HFFc6 (cell line): ENCODE results near the gene CDK5R2. TPM values are rescaled to one million over a fixed set of nuclear protein-coding genes. Genes with fewer than 3 reads are reported as not detected.

ENCODE experiments used
- DNase-seq: peaks from one replicate; pipeline ENCODE4 v3.0.0-alpha.2; 2018
- H3K27ac Mint-ChIP-seq: 2 replicates; pipeline ENCODE4 v1.8.0; 2020; ENCODE audit warnings: mild to moderate bottlenecking, mixed read lengths
- H3K27me3 Mint-ChIP-seq: 2 replicates; pipeline ENCODE4 v1.8.0; 2021; ENCODE audit warnings: mild to moderate bottlenecking, moderate library complexity, mixed read lengths; ENCODE audit not compliant: insufficient read depth
- H3K36me3 Mint-ChIP-seq: 2 replicates; pipeline ENCODE4 v1.8.0; 2021; ENCODE audit warnings: low read depth, mixed read lengths
- H3K4me1 Mint-ChIP-seq: 2 replicates; pipeline ENCODE4 v1.8.0; 2020; ENCODE audit warnings: low read depth, mixed read lengths
- H3K4me3 Mint-ChIP-seq: 2 replicates; pipeline ENCODE4 v1.8.0; 2020; ENCODE audit warnings: mild to moderate bottlenecking, moderate library complexity, mixed read lengths
- H3K9me3 Mint-ChIP-seq: 2 replicates; pipeline ENCODE4 v1.8.0; 2020; ENCODE audit warnings: mild to moderate bottlenecking, mixed read lengths
- total RNA-seq, 6 experiments: library from RNA; stranded (reverse); fragmentation: NEBNext Ultra II Directional; extraction: Animal tissue kit (Norgen Biotek cat#: 25700); gene quantifications; 2 replicates in 1 of 6; 3 replicates in 5 of 6; pipeline ENCODE4 v1.2.3, GENCODE V29; 2021
- TF ChIP-seq, protein P1 (sequence below): fragments of 200-600 bp; sonication (generic); IDR thresholded peaks from 2 replicates; pipeline ENCODE4 v1.5.0; 2021; ENCODE audit warnings: antibody characterized with exemption, mild to moderate bottlenecking

Gene CDK5R2
- total RNA-seq, 6 experiments from 2014 or later, result 0.07 to 0.15 (median 0.08) TPM; not detected in 2

DNA sequence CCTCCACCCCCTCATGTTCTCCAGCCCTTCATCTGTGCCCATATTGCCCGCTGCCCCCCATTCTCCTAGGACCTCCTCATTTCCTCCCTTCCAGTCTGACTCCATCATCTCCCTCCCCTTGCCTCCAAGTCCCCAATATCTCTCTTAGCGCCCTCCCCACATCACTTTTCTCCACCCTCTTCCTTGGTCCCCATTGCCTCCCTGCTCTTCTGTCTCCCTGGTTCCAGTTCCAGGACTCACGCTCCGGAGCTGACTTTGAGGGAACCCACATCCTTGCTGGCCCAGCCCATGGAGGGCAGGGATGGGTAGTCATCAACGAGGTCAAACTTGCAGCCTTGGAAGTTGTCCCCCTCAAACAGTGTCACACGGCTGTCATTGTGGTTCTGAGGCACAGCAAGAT is 31.1 kb downstream of the CDK5R2 start:
- no peak overlapping the region for H3K27ac Mint-ChIP-seq
- no peak for DNase-seq
- no peaks in the 10 kb centered on the region; the same call in 1 of the 2 replicates for H3K36me3 Mint-ChIP-seq
- TF ChIP-seq, protein P1, sequence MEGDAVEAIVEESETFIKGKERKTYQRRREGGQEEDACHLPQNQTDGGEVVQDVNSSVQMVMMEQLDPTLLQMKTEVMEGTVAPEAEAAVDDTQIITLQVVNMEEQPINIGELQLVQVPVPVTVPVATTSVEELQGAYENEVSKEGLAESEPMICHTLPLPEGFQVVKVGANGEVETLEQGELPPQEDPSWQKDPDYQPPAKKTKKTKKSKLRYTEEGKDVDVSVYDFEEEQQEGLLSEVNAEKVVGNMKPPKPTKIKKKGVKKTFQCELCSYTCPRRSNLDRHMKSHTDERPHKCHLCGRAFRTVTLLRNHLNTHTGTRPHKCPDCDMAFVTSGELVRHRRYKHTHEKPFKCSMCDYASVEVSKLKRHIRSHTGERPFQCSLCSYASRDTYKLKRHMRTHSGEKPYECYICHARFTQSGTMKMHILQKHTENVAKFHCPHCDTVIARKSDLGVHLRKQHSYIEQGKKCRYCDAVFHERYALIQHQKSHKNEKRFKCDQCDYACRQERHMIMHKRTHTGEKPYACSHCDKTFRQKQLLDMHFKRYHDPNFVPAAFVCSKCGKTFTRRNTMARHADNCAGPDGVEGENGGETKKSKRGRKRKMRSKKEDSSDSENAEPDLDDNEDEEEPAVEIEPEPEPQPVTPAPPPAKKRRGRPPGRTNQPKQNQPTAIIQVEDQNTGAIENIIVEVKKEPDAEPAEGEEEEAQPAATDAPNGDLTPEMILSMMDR, result no peak
- H3K4me1 Mint-ChIP-seq, result peaks cover under 1% of the 10 kb centered on the region; the same call in 1 of the 2 replicates
- peaks cover 67% of the 10 kb centered on the region for H3K27me3 Mint-ChIP-seq
- no peaks in the 10 kb centered on the region for H3K9me3 Mint-ChIP-seq
- H3K4me3 Mint-ChIP-seq, result no peak overlapping the region

DNA sequence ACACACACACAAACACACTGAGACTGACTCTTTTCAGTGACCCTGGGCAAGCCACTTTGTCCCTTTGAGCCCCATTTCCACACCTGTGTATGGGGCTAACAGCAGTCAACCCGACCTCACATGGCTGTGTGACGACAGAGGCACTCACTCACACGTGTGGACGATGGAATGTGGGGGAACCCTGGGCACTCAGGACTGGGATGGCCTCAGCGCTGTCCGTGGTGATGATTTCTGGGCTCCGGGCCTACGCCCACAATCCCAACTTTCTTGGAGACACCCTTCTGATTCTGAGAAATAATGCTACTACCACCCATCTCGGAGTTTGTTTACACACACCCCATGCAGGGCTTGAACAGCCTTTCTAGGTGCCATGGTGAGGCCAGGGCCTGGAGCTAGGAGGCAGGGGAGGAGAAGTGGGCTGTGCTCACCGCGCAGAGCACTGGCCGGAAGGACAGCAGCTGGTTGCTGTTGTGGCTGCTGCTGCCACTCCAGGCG is 32.3 kb downstream of the CDK5R2 start:
- Mint-ChIP-seq H3K27me3 (peaks cover 67% of the 10 kb centered on the region), H3K36me3 (no peaks in the 10 kb centered on the region; the same call in 1 of the 2 replicates), H3K9me3 (no peaks in the 10 kb centered on the region), H3K27ac (no peak overlapping the region), H3K4me3 (no peak overlapping the region), H3K4me1 (peaks cover 8% of the 10 kb centered on the region; the same call in 1 of the 2 replicates)
- TF ChIP-seq, protein P1, result no peak
- DNase-seq, result peak; percentile 44

DNA sequence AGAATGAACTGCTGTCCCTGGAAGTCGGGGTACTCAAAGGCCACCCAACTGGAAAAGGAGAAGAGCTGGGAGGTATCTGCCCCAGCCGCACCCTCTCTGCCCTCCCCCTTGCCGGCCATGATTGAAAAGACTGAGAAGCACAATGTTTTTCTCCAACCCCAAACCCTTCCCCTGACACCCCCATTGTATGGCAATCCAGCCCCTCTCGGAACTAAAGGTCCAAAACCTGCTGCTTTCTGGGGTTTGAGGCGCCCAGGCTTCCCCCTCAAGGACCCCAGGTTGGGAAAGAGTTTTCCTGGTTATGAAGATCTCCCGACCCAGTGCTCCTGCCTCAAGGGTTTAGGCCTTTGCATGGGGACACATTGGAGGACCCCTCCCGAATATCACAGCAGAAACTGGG is 32.7 kb downstream of the CDK5R2 start:
- H3K4me1 Mint-ChIP-seq, result peaks cover 8% of the 10 kb centered on the region; the same call in 1 of the 2 replicates
- H3K27me3 Mint-ChIP-seq, result peaks cover 65% of the 10 kb centered on the region
- no peak overlapping the region for H3K4me3 Mint-ChIP-seq
- H3K9me3 Mint-ChIP-seq, result no peaks in the 10 kb centered on the region
- H3K36me3 Mint-ChIP-seq, result no peaks in the 10 kb centered on the region; the same call in 1 of the 2 replicates
- TF ChIP-seq, protein P1, result no peak
- DNase-seq, result no peak
- H3K27ac Mint-ChIP-seq, result no peak overlapping the region

DNA sequence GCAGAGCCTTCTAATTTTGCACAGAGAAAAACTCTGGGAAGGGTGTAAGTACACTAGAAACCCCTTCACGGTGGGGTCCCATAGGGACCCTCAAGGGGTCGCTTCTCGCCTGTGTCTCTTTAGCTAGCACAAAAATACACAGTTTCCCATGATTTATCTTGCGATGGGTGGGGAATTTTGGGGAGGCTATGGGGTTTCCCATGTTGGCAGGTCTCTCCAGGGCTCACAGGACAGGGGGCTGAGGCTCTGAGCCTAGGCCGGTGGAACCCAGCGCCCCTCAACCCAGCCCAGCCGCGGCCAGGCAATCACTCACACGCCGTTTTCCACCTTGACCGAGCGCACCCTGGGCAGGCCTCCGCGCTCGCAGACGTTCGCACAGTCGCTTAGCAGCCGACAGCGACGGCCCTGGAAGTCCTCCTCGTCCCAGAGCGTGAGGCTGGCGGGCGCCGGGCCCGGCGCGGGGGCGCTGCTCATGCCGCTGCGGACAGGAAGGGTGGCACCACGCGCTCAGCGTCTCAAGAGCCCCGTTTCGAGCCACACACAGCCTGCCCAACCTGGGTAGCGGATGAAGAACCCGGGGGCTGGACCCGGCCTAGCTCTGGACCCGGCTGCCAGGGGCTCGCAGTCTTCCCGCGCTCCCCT is 33.4 kb downstream of the CDK5R2 start:
- Mint-ChIP-seq H3K27ac (no peak overlapping the region), H3K4me3 (no peak overlapping the region), H3K36me3 (no peaks in the 10 kb centered on the region; the same call in 1 of the 2 replicates), H3K4me1 (peaks cover 8% of the 10 kb centered on the region; the same call in 1 of the 2 replicates), H3K27me3 (peaks cover 62% of the 10 kb centered on the region), H3K9me3 (no peaks in the 10 kb centered on the region)
- no peak for DNase-seq
- TF ChIP-seq, protein P1, result no peak

DNA sequence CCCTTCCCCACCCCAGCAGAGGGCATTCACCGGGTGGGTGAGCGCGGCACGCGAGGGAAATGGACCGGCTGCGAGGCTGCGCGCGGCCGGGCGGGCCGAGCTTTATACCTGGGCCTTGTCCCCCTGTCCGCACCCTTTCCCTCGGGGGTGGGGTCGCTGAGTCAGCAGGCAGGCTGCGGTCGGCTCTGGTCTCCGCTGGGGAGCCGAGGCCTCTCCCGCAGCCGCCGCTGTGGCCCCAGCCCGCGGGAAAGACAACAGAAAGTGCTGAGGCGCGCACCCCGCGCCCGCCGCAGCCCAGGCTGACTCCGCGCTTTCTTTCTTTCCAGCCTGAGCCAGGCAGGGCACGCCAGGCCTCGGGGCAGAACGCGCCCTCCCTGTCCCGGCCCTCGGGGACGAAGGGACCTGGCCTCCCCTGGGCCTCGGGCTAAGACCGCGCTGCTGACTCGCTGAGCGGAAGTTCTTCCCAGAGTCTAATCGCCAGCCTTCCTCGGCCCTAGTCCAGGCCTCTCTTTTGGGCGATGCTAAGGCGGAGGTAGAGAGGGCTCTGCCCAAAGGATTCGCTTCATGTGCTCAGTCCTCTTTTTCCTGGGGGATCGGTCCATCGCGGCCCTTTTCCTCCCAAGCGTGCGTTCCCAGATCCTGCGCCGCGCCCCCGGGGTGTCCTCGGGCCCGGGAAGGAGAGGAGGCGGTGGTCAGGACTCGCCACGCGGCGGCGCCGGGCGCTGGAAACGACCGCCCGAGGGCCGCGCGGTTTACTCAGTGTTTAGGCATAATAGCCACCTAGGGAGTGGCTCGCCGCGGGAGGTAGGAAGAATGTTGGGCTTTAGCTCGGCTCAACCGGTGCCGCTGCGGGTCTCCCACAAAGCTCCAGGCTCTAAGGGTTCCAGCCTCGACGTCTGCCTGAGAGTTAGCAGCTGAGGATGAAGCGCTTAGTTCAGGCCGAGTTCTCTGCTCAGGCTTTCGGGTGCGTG is 34.2 kb downstream of the CDK5R2 start, which contains the start of gene CRYBA2:
TSS of gene CRYBA2 (minus strand) at position 78 of the 971 bp plus-strand sequence. CDS start 246 bp downstream, outside the sequence.
- H3K36me3 Mint-ChIP-seq, result no peaks in the 10 kb centered on the region; the same call in 1 of the 2 replicates
- no peak for DNase-seq
- H3K4me1 Mint-ChIP-seq, result peaks cover 8% of the 10 kb centered on the region; the same call in 1 of the 2 replicates
- peak within 1 kb of the TSS; percentile 47; the same call in 1 of the 2 replicates for H3K4me3 Mint-ChIP-seq
- TF ChIP-seq, protein P1, result peak; percentile 37
- no peaks in the 10 kb centered on the region for H3K9me3 Mint-ChIP-seq
- H3K27ac Mint-ChIP-seq, result no peak within 1 kb of the TSS
- peaks cover 69% of the 10 kb centered on the region for H3K27me3 Mint-ChIP-seq
